Calu3 (cell line): ENCODE data around the gene PMM1. TPM values are rescaled to one million over a fixed set of nuclear protein-coding genes. Genes with fewer than 3 reads are reported as not detected.

ENCODE experiments used
- BruUV-seq: library from RNA; stranded (reverse); fragments of 400-500 nt; replicated peaks from 2 replicates; lab custom pipeline; 2021; lab: Mats Ljungman, UMichigan
- CTCF ChIA-PET: fragments of 300-600 bp; sonication (Branson Sonifier 250); formaldehyde crosslinking; loops from one replicate; lab custom pipeline; 2022; ENCODE audit warnings: antibody characterized with exemption; lab: Charles Lee
- DNase-seq: peaks from one replicate; pipeline ENCODE4 v3.0.0; 2022
- H3K27ac Mint-ChIP-seq: one replicate; pipeline ENCODE4 v1.8.0; 2022; ENCODE audit warnings: mixed read lengths; ENCODE audit not compliant: unreplicated experiment
- H3K27me3 Mint-ChIP-seq: one replicate; pipeline ENCODE4 v1.8.0; 2022; ENCODE audit warnings: mixed read lengths; ENCODE audit not compliant: unreplicated experiment
- H3K36me3 Mint-ChIP-seq: one replicate; pipeline ENCODE4 v1.8.0; 2022; ENCODE audit warnings: mild to moderate bottlenecking, moderate library complexity, mixed read lengths; ENCODE audit not compliant: insufficient read depth, unreplicated experiment
- H3K4me1 Mint-ChIP-seq: one replicate; pipeline ENCODE4 v1.8.0; 2022; ENCODE audit warnings: mild to moderate bottlenecking, low read depth, mixed read lengths; ENCODE audit not compliant: unreplicated experiment
- H3K4me3 Mint-ChIP-seq: one replicate; pipeline ENCODE4 v1.8.0; 2022; ENCODE audit warnings: mild to moderate bottlenecking, low read depth, moderate library complexity, mixed read lengths; ENCODE audit not compliant: unreplicated experiment
- H3K9me3 Mint-ChIP-seq: one replicate; pipeline ENCODE4 v1.8.0; 2022; ENCODE audit warnings: low read depth, mixed read lengths; ENCODE audit not compliant: unreplicated experiment
- intact Hi-C: fragments of 100-400 bp; cut with micrococcal nuclease; formaldehyde crosslinking; loops from one replicate; pipeline ENCODE4 v1.10.0; 2022; ENCODE audit not compliant: unreplicated experiment
- total RNA-seq: library from RNA; stranded (reverse); gene quantifications from 2 replicates; pipeline ENCODE4 v1.2.3, GENCODE V29; 2022
- TF ChIP-seq, protein P1 (sequence below): fragments of 200-600 bp; IDR thresholded peaks from one replicate; pipeline ENCODE4 v1.8.0; 2022; ENCODE audit warnings: antibody characterized with exemption; ENCODE audit not compliant: unreplicated experiment

Gene PMM1
- total RNA-seq, 1 experiment from 2014 or later, result 18.0 TPM

DNA sequence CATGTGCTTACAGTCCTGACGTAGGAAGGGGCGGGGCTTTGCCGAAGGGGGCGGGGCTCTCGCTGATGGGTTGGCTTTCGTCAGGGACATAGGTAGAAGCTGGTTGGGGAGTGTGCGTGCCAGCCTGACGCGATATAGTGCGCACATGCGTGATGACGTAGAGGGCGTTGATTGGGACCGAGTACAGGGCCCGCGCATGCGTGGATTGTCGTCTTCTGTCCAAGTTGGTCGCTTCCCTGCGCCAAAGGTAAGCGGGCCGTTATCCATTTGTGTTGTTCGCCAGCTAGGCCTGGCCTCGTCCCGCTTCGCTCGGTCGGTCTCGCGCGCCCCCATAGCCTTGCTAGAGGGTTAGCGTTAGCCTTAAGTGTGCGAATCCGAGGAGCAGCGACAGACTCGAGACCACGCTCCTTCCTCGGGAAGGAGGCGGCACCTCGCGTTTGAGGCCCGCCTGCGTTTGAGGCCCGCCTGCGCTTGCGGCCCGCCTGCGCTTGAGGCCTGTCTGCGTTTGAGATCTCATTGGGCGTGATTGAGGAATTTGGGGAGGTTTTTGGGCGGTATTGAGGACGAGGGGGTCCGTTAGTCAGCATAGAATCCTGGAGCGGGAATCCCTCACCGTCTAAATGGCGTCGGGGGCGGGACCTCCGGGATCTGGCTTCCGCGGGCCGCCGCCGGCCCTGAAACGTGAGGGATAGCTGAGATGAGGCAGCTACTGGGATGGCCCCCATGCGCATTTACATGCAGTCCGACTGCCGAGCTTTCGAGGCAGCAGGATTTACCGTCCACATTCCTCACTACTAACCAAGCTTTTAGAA lies 31.7 kb upstream of the PMM1 start, which contains the start of gene XRCC6:
XRCC6 (plus strand) TSS at position 197 of the 812 bp plus-strand sequence. CDS start 710 bp downstream, outside the sequence.
- Mint-ChIP-seq H3K36me3 (peaks cover 75% of the 10 kb centered on the region), H3K9me3 (no peaks in the 10 kb centered on the region), H3K27ac (peak within 1 kb of the TSS; percentile 92), H3K27me3 (no peaks in the 10 kb centered on the region), H3K4me1 (peaks cover 10% of the 10 kb centered on the region), H3K4me3 (peak within 1 kb of the TSS; percentile 92)
- DNase-seq, result peak; percentile 99
- CTCF ChIA-PET, result interaction anchor here (0.5 to 1.7 kb wide), 7 partner anchors 17 to 329 kb away, joined by 3 to 8 read pairs (median 3); partner anchors contain the start of genes CENPM and PMM1
- TF ChIP-seq, protein P1, sequence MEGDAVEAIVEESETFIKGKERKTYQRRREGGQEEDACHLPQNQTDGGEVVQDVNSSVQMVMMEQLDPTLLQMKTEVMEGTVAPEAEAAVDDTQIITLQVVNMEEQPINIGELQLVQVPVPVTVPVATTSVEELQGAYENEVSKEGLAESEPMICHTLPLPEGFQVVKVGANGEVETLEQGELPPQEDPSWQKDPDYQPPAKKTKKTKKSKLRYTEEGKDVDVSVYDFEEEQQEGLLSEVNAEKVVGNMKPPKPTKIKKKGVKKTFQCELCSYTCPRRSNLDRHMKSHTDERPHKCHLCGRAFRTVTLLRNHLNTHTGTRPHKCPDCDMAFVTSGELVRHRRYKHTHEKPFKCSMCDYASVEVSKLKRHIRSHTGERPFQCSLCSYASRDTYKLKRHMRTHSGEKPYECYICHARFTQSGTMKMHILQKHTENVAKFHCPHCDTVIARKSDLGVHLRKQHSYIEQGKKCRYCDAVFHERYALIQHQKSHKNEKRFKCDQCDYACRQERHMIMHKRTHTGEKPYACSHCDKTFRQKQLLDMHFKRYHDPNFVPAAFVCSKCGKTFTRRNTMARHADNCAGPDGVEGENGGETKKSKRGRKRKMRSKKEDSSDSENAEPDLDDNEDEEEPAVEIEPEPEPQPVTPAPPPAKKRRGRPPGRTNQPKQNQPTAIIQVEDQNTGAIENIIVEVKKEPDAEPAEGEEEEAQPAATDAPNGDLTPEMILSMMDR, result no peak
- intact Hi-C loops, result no loop called here
- no TSS peak for BruUV-seq

DNA sequence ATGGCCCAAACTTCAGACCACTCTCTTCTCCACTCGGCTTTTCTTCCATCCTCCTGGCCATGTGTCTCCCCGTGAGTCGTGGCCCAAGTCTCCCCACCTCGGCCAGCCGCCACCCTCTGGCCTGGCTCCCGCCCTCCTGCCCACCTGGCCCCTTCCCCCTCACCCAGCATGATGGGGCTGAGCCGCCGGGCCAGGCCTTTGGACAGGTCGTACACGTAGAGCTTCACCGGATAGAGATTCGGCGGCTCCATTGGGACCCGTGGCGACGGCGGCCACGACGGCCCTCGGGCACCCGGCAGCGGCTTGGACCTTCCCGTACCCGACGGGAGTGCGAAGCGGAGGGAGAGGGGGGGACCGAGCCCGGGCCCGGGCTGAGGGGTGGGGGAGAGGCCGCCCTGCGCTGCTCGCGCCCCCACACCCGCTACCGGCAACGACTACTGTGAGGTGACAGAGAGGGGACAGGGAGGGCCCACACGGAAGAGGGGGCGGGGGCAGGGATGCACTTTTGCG lies 31.0 kb upstream of the PMM1 start, which contains the start of gene DESI1:
DESI1 (minus strand) TSS at position 455 of the 510 bp plus-strand sequence; CDS start at position 251, 204 bp downstream.
- peaks cover 71% of the 10 kb centered on the region for H3K36me3 Mint-ChIP-seq
- CTCF ChIA-PET, result interaction anchor here (0.7 to 1.7 kb wide), 3 partner anchors 46 to 77 kb away, joined by 3 to 8 read pairs (median 3); no protein-coding TSS in a partner anchor
- TF ChIP-seq, protein P1, result no peak
- H3K27ac Mint-ChIP-seq, result peak within 1 kb of the TSS; percentile 92
- H3K4me3 Mint-ChIP-seq, result peak within 1 kb of the TSS; percentile 92
- DNase-seq, result peak; percentile 59
- H3K27me3 Mint-ChIP-seq, result no peaks in the 10 kb centered on the region
- H3K9me3 Mint-ChIP-seq, result no peaks in the 10 kb centered on the region
- intact Hi-C loops, result no loop called here
- peaks cover 10% of the 10 kb centered on the region for H3K4me1 Mint-ChIP-seq
- BruUV-seq, result no TSS peak

DNA sequence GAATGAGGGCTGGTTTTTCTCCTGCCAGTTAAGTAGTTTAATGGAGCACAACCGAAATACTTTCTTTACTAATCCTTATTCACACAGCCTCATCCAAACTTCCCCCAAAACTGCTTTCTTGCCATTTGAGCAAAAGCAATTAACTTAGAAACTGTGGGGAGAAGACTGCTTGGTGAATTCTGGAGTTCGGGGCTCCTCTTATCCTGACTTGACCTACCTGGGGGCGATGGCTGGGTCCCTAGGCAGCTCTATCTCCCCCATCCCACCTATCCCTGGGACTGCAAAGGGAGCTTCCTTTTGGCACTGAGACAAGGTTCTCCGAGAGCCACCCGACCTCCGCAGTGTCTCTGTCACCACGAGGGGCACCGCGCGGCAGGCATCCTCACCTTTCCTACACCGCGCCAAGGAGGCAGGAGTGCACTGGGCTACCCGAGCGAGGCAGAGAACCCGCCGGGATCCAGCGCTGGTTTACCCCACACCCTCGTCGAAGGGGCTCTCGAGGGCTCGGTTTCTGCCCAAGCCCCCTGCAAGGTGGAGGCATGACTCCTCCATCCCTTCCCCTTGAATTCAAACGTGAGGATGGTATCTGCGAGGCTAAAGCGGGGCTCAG lies 30.4 kb upstream of the PMM1 start:
- DNase-seq, result peak; percentile 51
- no TSS peak for BruUV-seq
- peaks cover 65% of the 10 kb centered on the region for H3K36me3 Mint-ChIP-seq
- CTCF ChIA-PET, result interaction anchor here (0.7 to 1.7 kb wide), 2 partner anchors 47 to 67 kb away, joined by 3 to 8 read pairs; no protein-coding TSS in a partner anchor
- no peaks in the 10 kb centered on the region for H3K27me3 Mint-ChIP-seq
- intact Hi-C loops, result no loop called here
- peak overlapping the region; percentile 92 for H3K4me3 Mint-ChIP-seq
- no peaks in the 10 kb centered on the region for H3K9me3 Mint-ChIP-seq
- H3K27ac Mint-ChIP-seq, result peak overlapping the region; percentile 92
- TF ChIP-seq, protein P1, result no peak
- H3K4me1 Mint-ChIP-seq, result peaks cover 10% of the 10 kb centered on the region

DNA sequence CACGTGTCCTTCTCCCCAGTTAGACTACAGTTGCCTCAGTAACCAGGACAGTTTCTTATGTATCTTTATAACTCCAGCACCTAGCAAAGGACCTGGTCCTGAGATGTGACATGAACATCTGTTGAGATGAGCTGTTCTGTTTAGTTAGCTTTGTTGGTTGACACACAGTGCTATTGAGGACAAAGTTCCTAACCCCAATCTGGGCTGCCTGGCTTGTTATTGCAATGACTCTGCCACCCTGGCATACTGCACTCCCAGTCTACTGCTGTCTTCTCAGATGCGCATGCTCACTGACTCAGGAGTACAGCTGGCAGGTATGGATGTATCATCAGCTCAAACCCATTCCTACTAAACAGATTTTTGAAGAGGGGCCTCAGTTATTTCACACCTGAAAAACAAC lies 23.8 kb upstream of the PMM1 start:
- intact Hi-C loops, result no loop called here
- no peak for DNase-seq
- Mint-ChIP-seq H3K9me3 (no peaks in the 10 kb centered on the region), H3K27ac (no peak overlapping the region), H3K27me3 (no peaks in the 10 kb centered on the region), H3K36me3 (peaks cover 21% of the 10 kb centered on the region), H3K4me1 (no peaks in the 10 kb centered on the region), H3K4me3 (no peak overlapping the region)
- BruUV-seq, result no TSS peak
- CTCF ChIA-PET, result interaction anchor here (0.6 kb wide), 1 partner anchor 294 kb away, joined by 7 read pairs; no protein-coding TSS in a partner anchor
- TF ChIP-seq, protein P1, result no peak
